HG03558 (cell line): Measurements from ENCODE around the gene SAMD3.
"Not testable (repeated sequence)": the region's sequence is repeated elsewhere in the genome, so short reads cannot be mapped to it uniquely, and the experiment has no call there.

ENCODE experiments used
- ATAC-seq: cut with Tn5 transposase; IDR thresholded peaks from one replicate; pipeline ENCODE4 v1.9.1; 2021; ENCODE audit warnings: moderate number of reproducible peaks; ENCODE audit not compliant: unreplicated experiment; ENCODE audit errors: extremely low read depth

The SAMD3 gene

DNA sequence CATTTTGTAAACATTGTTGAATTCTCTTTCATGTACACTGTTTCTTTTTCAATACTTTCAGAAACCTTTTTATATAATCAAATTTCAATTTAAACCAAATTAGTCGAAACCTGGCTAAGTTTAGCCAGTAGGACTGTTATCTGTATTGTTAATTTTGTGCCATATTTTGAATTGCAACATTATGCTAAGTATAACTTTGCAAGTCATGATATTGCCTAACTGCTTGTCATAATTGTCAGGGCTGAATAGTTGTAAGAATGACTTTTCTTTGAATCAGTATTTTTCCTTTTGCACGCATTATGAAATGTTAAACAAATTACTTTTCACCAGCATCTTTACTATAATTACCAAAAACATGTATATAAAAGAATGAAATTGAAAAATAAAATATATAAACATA lies 82.7 kb downstream of the SAMD3 start:
- ATAC-seq = no peak

DNA sequence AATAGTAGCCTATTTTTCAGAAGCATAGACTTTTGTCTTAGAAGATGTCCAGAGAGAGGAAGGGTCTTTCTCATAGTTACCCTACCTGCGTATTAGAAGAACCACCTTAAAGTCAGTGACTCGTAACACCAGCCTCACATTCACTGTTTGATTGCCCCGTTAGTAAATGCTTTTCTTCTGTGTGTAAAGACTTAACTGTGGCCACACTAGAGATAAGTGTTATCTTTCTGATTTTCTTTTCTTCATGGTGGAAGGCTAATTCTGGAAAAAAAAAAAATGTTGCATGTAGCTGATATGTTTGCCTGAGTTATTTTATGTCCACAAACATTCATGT lies 83.9 kb downstream of the SAMD3 start:
- peak; percentile 29 for ATAC-seq

DNA sequence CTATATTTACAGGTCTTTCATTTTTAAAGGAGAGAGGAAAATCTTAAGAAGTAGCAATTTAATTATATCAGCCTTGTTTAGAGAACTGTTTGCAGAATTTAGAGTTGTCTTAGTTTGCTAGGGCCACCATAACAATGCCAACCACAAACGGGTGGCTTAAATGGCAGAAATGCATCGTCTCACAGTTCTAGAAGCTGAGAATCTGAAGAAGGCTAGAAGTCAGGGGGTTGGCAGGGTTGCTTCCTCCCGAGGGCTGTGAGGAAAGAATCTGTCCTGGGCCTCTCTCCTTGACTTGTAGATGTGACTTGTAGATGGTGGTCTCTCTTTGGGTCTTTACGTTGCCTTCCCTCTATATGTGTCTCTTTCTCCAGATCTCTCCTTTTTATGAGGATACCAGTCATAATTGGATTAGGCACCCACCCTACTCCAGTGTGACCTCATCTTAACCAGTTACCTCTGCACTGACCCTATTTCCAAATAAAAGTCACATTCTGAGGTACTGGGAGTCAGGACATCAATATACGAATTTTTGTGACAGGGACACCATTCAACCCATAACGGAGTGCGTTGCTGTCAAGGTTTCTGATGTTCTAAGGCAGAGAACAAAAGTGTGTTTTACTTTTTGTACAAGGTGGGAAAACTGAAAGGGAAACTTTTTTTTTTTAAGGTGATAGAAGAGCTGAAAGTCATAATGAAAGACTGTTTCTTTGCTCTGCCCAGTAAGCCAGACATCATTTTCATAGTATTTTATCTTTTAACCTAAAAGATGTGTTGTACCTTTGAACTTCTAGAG lies 84.4 kb downstream of the SAMD3 start:
- peak; percentile 63 for ATAC-seq

DNA sequence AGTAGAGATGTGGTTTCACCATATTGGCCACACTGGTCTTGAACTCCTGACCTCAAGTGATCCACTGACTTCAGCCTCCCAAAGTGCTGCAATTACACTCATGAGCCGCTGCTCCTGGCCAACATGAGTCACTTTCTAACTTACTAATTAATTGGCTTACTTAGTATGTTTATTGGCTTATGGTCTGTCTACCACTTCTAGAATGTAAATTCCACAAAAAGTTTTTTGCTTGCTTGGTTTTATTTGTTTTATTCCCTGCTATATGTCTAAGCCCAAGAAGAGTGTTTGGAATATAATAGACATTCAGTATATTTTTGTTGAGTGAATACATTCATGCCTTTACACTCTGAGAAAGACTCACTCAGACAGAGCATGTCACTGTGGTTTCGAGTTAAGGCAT lies 86.0 kb downstream of the SAMD3 start:
- no peak for ATAC-seq

DNA sequence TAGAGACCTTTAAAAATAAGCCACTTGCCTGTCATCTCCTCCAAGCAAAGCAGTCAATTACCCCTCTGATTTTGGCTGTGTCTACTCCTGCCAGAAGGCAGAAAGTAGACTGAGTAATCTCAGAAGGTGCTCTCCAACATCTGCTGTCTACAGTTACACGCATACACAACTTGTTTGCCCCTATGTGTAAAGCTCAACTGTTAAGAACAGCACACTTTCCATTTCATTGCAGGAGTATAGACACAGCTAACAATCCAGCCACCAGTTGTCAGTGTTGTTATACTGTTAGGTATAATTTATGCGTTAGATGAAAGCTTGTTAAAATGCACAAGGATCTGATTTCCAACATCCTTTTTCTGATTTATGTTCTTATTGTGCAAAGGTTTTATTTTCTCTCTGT lies 88.2 kb downstream of the SAMD3 start:
- no peak for ATAC-seq

DNA sequence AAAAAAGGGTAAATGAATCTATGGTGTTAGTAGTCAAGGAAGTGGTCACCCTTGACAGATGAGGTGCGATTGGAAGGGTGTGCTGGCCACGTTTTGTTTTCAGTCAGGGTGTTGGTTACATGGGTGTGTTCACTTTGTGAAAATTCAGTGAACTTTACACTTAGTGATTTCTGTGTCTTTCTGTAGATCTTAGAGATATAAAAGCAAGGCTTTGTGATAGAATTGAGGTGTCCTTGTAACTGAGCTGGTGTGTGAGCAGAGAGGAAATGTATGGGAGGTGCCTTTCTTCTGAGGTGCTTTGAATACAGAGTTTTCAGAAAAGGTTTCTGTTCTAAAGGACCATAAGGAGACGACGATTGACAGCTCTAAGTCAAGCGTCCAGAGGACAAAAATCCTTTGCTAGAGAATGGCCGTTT lies 90.5 kb downstream of the SAMD3 start:
- peak; percentile 71 for ATAC-seq

DNA sequence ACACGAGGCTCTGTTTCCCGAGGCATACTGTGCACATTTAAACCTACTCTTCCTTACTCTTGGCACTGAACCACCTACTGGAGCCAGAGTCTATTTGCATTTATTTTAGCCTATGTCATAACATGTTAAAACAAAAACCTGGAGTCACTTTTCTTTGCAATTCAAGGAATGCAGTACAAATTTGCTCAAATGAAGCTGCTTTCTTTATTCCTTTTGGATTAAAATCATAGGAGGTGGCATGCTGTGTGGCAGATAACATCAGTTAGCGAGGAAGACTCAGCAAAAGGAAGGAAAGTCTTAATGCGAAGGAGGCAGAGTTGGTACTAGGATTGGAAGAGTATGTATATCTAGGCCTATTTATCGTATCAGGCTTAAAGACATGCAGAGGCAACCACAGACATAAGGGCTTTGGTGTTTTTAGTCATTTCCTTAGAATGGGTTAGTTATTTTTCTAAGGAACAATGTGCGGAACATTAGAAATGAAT lies 92.9 kb downstream of the SAMD3 start:
- ATAC-seq = no peak

DNA sequence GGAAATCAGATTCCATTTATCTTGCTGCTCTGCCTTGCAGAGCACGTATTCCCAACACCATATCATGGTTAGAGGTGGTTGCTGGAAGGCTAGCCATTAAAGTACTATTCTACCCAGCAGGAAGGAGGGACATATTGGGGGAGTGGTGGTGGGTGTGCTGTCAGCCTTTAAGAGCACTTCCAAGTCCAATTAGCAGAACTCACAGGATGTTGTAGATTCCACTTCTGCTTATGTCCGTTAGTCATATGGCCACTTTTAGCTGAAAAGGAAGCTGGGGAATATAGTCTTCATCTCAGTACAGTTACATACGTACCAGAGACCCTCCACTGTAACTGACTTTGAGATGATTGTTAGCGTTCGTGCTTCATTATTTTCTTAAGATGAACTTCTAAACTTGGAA lies 94.4 kb downstream of the SAMD3 start:
- ATAC-seq = no peak

DNA sequence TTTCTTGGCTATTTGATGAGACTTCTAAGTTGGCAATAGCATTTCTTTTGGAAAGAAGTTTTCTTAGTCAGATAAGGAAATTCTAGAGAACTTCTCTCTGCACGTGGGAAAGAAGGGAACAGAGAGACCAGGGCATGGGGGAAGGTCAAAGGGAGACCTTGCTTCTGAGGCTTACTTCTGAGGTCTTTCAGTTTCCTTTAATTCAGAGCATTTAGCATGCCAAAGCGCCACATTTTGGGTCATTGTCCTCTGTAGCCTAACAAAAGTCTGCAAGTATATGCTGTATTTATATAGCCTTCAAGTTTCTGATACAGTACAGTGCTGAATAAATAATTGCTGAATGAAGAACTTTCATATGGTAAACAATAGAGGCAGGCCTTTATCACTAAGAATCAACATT lies 95.6 kb downstream of the SAMD3 start:
- ATAC-seq = no peak

DNA sequence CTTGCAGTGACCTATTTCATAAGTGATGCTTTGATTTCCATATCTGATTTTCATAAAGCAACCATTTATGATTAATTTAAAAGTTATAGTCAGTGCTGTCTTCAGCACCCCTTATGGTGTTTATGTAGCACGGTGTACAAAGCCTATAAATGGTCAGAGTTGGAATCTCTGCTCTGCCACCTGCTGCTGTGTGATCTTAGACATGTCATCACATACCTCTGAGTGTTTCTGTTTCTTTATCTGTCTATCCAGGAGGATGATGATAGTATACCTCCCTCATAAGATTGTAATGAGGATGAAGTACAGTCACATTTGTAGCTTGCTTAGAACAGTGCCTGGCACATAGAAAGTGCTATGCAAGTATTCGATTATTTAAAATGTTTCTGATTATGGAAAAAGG lies 100.5 kb downstream of the SAMD3 start:
- ATAC-seq = no peak

DNA sequence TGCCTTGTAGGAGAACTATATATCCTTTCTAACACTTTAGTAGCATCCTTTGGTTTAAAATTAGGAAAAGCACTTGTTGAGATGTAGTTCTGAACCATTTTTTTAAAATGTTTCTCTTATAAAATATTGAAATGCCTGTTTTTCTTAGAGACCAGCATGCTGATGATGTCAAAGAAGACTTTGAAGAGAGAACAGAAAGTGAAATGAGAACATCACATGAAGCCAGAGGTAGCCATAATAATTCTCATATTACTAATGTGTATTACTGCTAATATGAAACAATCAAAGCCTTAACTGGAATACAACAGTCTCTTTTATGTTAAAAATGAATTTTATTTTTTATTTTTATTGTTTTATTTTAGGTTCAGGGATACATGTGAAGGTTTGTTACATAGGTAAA lies 102.0 kb downstream of the SAMD3 start:
- no peak for ATAC-seq

DNA sequence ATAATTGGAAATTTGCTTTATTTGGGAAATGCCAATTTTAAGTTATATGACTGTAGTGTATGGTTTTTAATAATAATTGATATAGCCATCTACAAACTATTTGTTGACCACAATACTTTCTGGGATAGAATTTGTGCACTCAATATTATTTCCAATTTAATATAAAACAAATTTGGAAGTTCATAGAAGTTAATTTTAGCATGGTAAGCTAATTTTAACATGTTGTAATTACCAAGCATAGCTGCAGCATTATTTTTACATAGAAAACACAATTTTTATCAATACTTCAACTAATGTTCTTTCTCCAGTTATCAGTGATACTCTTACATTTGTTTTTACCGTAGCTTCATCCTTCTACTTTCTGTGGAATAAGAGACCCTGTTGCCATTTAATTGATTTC lies 103.5 kb downstream of the SAMD3 start:
- ATAC-seq = no peak

DNA sequence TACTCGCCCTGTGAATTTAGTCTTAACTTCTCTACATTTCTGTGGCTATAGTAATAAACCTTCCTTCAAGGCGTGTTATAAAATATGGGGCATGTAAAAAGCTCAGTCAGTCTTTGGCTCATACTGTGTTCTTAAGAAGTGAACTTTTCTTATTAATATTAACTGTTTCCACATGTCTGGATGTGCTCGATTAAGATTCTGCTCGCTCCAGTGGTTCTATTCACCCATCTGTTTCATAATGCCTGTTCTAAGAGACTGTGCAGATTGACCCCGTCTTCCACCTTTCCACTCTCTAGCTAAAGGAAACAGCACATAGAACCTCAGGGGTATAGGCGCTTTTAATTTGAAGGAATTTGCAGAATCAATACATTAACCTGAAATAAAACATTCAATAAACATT lies 104.5 kb downstream of the SAMD3 start:
- no peak for ATAC-seq

DNA sequence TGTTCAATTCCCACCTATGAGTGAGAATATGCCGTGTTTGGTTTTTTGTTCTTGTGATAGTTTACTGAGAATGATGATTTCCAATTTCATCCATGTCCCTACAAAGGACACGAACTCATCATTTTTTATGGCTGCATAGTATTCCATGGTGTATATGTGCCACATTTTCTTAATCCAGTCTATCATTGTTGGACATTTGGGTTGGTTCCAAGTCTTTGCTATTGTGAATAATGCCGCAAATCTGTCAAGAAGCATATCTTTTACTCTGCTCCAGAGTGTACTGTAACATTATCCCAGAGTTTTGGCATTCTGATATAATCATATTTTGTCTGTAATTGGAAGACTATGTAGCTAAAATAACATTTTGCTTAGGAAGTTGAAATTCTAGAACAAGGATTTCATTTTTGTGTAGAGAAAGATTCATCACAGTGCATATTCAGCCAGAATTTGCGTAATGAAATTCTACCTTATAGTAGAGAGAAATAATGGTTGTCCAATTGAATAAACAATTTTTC lies 105.5 kb downstream of the SAMD3 start:
- not testable (repeated sequence) for ATAC-seq

DNA sequence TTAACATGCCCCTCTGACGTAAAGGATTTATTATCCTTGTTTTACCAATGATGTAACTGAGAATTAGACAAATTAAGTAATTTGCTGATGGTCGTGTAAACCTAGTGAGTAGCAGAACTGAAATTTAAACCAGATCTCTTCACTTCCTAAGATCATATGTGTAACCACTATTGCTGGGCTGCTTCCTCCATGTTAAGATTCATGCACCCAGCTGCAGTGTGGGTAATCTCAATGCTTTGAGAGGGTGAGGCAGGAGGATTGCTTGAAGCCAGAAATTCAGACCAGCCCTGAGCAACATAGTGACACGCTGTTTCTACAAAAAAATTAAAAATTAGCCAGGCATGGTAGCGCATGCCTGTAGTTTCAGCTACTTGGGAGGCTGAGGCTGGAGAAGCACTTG lies 106.5 kb downstream of the SAMD3 start:
- no peak for ATAC-seq

DNA sequence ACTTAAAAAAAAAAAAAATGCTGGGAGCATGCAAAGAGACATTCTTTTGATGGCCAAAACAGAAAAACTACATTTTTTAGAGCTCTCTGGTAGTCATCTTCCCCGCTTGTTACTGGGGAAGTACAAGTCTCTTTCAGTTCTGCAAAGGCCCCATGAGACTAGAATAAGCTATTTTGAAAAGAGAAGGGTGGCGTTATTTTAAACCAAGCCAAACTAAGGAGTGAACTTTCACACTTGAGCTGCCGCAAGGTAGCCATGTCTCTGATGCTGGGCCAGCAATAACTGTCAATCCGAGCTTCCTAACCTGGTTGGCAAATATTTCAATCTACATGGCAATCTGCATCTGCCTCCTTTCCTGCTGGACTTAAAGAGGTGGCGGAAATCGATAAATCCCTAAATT lies 107.7 kb downstream of the SAMD3 start:
- peak; percentile 91 for ATAC-seq

DNA sequence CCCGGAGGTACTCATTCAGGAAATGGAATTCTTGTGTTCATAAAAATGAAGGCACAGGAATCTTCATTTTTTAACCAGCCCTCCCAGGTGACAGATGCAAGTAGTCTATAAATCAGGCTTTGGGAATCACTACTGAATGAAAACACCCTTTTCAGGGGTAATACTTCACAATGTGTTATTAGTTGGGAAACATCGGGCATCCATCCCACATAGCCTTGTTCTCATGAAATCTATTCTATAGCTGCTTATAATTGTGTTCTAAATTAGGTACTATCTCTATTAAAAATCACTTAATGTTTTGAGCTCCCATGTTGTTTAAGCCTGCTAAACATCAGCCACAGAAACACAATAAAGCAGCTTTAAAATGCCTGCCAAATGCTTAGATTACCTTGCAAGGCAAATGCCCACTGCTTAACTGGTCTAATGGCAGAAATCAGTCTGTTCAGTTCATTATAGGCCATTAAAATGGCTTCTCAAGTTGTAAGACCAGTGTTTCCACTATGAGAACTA lies 109.5 kb downstream of the SAMD3 start:
- no peak for ATAC-seq

DNA sequence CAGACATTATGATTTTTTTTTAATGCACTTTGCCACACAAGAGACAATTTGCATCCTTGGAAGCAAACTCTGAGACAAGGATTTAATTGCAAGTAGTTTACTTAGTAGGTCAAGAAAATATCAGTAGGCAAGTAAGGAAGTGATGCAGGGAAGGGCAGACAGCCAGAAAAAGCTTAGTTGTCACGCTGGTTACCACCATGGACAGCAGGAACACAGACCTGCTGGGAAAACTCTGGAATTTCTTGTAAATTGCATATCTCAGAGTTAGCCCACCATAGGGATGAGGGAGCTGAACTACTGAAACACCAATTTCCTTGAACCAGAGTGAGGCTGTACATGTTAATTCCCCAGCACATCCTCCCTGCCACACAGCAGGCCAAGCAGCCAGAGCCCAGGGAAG lies 111.7 kb downstream of the SAMD3 start:
- ATAC-seq = no peak

DNA sequence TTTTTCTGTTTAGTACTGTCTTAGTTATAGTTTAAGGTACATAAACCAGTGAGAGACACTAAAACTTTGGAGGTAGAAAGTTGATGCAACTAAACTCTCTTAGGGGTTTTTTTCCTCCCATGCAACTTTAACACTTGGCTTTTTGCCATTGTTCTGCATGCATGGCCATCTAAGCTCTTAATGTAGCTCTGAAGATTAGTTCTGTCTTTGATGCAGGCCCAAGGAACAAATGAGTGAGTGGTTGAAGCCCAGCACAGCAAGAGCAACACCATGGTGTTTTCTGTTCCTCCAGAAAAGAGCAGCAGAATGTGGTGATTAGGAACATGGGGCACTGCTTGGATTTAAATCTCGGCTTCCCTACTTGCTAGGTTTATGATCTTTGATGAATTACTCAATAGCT lies 115.0 kb downstream of the SAMD3 start:
- no peak for ATAC-seq

DNA sequence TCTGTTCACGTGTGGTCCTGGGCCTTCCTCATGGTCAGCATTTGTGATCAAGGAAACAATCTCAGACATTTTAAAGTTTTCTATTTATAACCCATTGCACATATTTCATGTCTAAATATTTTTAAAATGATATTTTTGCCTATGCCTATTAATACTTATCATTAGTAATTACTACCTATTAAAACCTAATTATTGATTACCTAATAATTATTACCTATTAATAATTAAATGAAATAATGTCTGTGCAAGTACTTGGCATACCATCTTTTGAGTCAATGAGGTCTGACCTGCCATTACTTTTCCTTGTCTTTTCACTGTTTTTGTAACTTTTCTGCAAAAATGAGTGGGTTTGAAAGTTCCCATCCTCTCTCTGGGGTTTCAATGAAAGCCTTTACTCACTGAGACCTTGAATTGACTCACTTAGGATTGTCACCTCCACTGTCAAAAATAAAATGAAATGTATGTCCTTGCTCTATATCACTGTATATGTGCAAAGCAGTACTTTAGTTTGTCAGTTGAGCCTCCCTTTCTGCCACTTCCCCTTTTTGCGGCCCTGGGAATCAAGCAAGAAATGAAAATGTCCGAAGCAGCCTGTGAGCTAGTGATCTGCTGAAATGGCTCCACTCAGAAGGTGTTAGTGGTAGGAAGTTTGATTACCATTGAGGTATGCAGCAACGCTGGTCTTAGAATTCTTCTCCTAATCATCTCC lies 116.6 kb downstream of the SAMD3 start:
- ATAC-seq = peak; percentile 53

DNA sequence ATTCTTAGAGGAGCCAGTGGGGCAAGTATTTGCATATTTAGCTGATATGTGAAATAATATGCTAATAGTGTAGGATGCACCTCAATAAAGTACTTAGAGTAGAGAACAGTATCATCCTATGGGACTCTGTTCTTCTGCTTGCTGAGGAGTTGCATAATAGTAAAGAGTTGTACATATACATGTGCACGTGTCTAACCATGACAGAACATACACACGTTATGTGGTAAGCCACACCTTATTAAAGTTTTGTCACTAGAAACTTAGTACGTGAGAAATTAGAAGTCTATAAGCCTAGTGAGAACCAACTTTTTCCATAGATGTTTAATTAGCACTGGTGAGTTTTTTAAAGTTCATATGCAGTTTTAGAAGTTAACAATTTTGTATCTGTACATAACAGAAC lies 123.6 kb downstream of the SAMD3 start:
- ATAC-seq = no peak
